Chondrocyte (in vitro differentiated cells): Measurements from ENCODE around the gene GALNT10. TPM values are rescaled to one million over a fixed set of nuclear protein-coding genes. Genes with fewer than 3 reads are reported as not detected.
A peak's percentile ranks its signal among the peaks of the same experiment; 100 is the strongest.

Experiments used
- DNase-seq: peaks from one replicate; pipeline ENCODE4 v3.0.0; 2021; ENCODE audit warnings: mixed read lengths, low spot score
- H3K27ac Mint-ChIP-seq: one replicate; pipeline ENCODE4 v1.8.0; 2021; ENCODE audit warnings: mild to moderate bottlenecking, moderate library complexity, mixed read lengths; ENCODE audit not compliant: unreplicated experiment
- H3K27me3 Mint-ChIP-seq: 2 replicates; pipeline ENCODE4 v1.8.0; 2021; ENCODE audit warnings: low read depth, mixed read lengths
- H3K36me3 Mint-ChIP-seq: 2 replicates; pipeline ENCODE4 v1.8.0; 2021; ENCODE audit warnings: low read depth, mixed read lengths
- H3K4me1 Mint-ChIP-seq: 2 replicates; pipeline ENCODE4 v1.8.0; 2021; ENCODE audit warnings: low read depth, mild to moderate bottlenecking, mixed read lengths
- H3K4me3 Mint-ChIP-seq: one replicate; pipeline ENCODE4 v1.8.0; 2021; ENCODE audit warnings: mild to moderate bottlenecking, moderate library complexity, mixed read lengths; ENCODE audit not compliant: unreplicated experiment
- H3K9me3 Mint-ChIP-seq: 2 replicates; pipeline ENCODE4 v1.8.0; 2021; ENCODE audit warnings: low read depth, mixed read lengths
- total RNA-seq: library from RNA; stranded (reverse); gene quantifications from 3 replicates; pipeline ENCODE4 v1.2.1, GENCODE V29; 2021
- TF ChIP-seq, protein P1 (sequence below): fragments of 200-600 bp; sonication (generic); IDR thresholded peaks from 2 replicates; pipeline ENCODE4 v1.5.0; 2021; ENCODE audit warnings: antibody characterized with exemption, mild to moderate bottlenecking, moderate library complexity

The GALNT10 gene
- total RNA-seq, 1 donor from 2014 or later, result 155 TPM

DNA sequence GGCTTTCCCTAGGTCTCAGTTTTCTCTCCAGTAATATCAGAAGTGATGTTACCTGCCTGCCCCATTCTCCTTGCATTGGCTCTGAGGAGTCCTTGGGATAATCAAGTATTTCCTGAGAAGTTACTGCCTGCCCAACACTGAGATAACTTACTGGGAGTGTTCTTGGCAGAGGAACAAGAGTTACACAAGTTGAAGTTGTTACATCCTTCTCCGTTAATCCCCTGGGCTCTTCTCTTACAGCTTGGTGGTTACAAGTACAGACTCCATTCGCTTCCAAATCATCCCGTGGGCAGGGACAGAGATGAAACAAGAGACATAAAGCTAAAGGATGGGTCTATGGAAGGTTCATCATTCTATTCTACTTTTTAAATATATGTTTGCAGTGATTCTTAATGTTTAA, 181.2 kb downstream of the GALNT10 start:
- Mint-ChIP-seq H3K9me3 (no peaks in the 10 kb centered on the region), H3K27me3 (no peaks in the 10 kb centered on the region), H3K36me3 (peaks cover 4% of the 10 kb centered on the region), H3K4me3 (no peak overlapping the region), H3K4me1 (peaks cover 84% of the 10 kb centered on the region), H3K27ac (peak overlapping the region; percentile 96)
- TF ChIP-seq, protein P1, sequence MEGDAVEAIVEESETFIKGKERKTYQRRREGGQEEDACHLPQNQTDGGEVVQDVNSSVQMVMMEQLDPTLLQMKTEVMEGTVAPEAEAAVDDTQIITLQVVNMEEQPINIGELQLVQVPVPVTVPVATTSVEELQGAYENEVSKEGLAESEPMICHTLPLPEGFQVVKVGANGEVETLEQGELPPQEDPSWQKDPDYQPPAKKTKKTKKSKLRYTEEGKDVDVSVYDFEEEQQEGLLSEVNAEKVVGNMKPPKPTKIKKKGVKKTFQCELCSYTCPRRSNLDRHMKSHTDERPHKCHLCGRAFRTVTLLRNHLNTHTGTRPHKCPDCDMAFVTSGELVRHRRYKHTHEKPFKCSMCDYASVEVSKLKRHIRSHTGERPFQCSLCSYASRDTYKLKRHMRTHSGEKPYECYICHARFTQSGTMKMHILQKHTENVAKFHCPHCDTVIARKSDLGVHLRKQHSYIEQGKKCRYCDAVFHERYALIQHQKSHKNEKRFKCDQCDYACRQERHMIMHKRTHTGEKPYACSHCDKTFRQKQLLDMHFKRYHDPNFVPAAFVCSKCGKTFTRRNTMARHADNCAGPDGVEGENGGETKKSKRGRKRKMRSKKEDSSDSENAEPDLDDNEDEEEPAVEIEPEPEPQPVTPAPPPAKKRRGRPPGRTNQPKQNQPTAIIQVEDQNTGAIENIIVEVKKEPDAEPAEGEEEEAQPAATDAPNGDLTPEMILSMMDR, result no peak
- no peak for DNase-seq

DNA sequence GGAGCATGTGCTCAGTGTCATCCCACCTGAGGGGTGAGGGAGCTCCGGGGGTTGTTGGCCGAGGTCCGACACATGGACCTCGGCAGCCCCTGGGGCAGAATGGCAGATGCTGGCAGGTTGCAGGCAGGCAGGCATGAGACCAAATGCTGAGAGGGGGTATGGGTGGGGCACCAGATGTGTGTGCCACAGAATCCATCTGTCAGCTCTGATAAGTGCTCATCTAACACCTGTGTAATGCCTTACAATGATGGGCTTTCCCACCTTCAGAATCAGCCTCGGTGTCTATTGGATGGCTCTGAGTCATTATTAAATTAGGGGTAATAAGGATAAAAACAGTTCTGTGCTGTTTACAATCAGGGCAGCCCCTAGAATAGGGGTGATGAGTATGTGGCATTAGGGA, 182.1 kb downstream of the GALNT10 start:
- Mint-ChIP-seq H3K27me3 (no peaks in the 10 kb centered on the region), H3K4me1 (peaks cover 74% of the 10 kb centered on the region), H3K4me3 (no peak overlapping the region), H3K9me3 (no peaks in the 10 kb centered on the region), H3K36me3 (peaks cover 12% of the 10 kb centered on the region), H3K27ac (peak overlapping the region; percentile 1)
- TF ChIP-seq, protein P1, result no peak
- no peak for DNase-seq

DNA sequence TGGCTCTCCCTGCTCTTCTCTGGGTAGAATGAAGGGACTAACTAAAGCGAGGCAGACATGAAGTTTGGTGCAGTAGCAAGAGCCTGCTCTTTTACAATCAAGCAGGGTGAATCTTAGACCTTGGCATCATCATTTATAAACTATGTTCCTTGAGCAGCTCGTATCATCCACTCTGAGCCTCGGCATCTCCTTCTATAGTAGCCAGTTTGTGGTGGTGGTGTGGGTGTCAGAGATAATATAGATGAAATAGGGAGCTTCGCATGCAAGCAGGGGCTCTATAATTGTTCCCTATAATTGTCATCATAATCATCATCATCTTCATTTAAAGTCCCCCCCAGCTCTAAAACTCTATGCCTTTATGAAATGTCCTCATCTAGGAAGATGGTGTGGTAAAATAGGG, 182.8 kb downstream of the GALNT10 start:
- H3K27ac Mint-ChIP-seq, result no peak overlapping the region
- TF ChIP-seq, protein P1, result no peak
- no peak overlapping the region for H3K4me3 Mint-ChIP-seq
- H3K27me3 Mint-ChIP-seq, result no peaks in the 10 kb centered on the region
- DNase-seq, result no peak
- H3K36me3 Mint-ChIP-seq, result peaks cover 17% of the 10 kb centered on the region
- no peaks in the 10 kb centered on the region for H3K9me3 Mint-ChIP-seq
- H3K4me1 Mint-ChIP-seq, result peaks cover 67% of the 10 kb centered on the region

DNA sequence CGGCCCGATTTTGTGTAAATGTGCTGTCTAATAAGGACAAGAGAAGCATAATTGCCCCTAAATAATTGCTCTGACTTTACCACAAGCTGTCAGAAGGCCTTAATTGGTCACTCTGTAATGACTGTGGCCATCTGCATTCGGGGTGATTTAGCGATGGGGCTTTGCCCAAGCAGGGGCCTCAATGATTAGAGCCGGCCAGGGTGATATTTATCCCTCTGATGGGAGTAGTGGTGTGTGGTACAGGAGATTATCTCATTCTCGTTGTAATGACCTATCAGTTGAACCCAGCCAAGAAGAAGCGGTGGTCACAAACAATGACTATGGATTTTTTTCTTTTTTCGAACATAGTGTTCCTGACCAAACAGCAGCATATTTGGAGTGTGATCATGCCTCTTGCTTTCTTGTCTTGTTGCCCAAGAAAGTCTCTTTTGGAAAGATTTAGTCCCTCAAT, 183.2 kb downstream of the GALNT10 start:
- no peak for DNase-seq
- peaks cover 20% of the 10 kb centered on the region for H3K36me3 Mint-ChIP-seq
- no peak overlapping the region for H3K27ac Mint-ChIP-seq
- no peaks in the 10 kb centered on the region for H3K27me3 Mint-ChIP-seq
- no peaks in the 10 kb centered on the region for H3K9me3 Mint-ChIP-seq
- TF ChIP-seq, protein P1, result no peak
- no peak overlapping the region for H3K4me3 Mint-ChIP-seq
- peaks cover 63% of the 10 kb centered on the region for H3K4me1 Mint-ChIP-seq

DNA sequence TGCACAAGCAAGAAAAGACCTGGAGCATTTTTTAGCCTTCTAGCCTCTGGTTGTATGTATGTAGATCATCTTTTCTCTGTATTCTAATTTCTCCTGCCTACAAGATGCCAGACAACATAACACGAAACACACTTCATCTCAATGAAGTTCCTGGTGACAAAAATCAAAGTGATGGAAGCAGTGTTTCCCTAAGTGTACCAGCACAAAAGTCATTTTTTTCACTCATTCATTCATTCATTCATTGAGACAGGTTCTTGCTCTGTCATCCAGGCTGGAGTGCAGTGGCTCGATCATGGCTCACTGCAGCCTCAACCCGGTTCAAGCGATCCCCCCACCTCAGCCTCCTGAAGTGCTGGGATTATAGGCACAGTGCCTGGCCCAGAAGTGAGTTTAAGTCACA, 183.7 kb downstream of the GALNT10 start:
- Mint-ChIP-seq H3K9me3 (no peaks in the 10 kb centered on the region), H3K27me3 (no peaks in the 10 kb centered on the region), H3K27ac (peak overlapping the region; percentile 12), H3K4me1 (peaks cover 58% of the 10 kb centered on the region), H3K36me3 (peaks cover 23% of the 10 kb centered on the region), H3K4me3 (no peak overlapping the region)
- TF ChIP-seq, protein P1, result no peak
- DNase-seq, result no peak
